Measurements from ENCODE around the gene CD44. TPM values are rescaled to one million over a fixed set of nuclear protein-coding genes. Genes with fewer than 3 reads are reported as not detected.
A peak's percentile ranks its signal among the peaks of the same experiment; 100 is the strongest.

The CD44 gene
- total RNA-seq, 2 donors from 2014 or later, result 385 to 504 TPM

DNA sequence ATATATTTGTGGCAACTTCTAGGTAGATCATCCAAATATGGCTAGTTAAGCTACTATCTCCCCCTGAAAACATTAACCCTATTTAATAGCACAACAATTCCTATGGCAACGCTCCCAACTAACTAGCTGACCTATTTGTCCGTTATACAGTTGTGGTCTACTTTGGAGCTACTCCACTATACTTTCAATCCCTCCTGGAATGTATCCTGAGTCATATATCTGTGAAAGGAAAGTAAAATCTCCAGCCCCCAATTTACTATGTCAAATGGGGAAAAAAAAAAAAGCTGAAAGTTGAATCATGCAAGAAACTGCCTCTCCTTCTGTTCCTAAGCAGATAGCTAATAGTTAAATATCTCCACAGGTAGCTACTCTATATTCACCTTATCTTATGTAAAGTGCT lies 128.5 kb downstream of the CD44 start:
- Mint-ChIP-seq H3K9me3 (peaks cover 0 to 5% of the 10 kb centered on the region in 2 donors), H3K27ac (no peak overlapping the region), H3K36me3 (ENCODE audit: insufficient read depth in 2 of 2) (no peaks in the 10 kb centered on the region), H3K4me3 (no peak overlapping the region), H3K27me3 (ENCODE audit: low read depth) (peaks cover 6% of the 10 kb centered on the region), H3K4me1 (ENCODE audit: low read depth) (peaks cover 15% of the 10 kb centered on the region)
- ATAC-seq (replicated peaks in 1 of 2) (no peak), DNase-seq (no peak)

DNA sequence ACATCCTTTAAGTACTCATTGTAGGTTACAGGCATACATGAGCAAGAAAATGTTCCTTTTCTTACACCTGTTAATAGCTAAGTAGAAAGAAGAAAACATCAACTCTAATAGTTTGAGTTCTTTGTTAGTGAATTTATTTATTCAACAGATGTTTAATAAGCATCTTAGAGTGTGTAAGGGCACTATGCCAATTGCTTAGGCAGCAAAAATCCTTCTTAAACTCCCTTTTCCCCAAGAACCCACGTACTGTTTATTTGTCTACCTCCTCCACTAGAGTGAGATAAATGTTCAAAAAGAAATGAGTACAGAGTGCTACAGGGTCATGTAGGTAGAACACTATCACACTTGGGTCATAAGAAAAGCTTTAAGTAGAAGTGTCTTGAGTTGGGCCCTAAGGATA lies 131.4 kb downstream of the CD44 start:
- DNase-seq (no peak), ATAC-seq (replicated peaks in 1 of 2) (no peak)
- H3K27me3 Mint-ChIP-seq (ENCODE audit: low read depth), result peaks cover 17% of the 10 kb centered on the region
- peaks cover 0 to 2% of the 10 kb centered on the region in 2 donors for H3K36me3 Mint-ChIP-seq (ENCODE audit: insufficient read depth in 2 of 2)
- no peak overlapping the region for H3K27ac Mint-ChIP-seq
- H3K4me1 Mint-ChIP-seq (ENCODE audit: low read depth), result peaks cover 41% of the 10 kb centered on the region
- no peak overlapping the region for H3K4me3 Mint-ChIP-seq
- H3K9me3 Mint-ChIP-seq, result peaks cover 0 to 7% of the 10 kb centered on the region in 2 donors

DNA sequence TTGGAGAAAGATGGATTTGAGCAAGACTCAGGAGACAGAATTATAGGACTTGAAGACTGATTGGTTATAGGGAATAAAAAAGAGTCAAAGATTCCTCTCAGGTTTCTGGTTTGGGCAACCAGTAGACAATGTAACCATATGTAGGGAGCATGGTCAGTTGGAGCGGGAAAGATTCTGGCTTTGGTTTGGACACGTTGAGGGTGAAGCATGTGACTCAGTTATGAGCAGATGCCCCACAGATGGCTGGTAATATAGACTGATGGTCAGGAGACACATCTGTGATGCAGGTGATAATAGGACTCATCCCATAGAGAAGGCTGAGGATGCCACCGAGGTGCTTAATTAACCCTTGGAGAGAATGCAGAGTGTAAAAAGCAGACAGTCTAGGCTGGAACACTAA lies 132.1 kb downstream of the CD44 start:
- Mint-ChIP-seq H3K36me3 (ENCODE audit: insufficient read depth in 2 of 2) (peaks cover 0 to 2% of the 10 kb centered on the region in 2 donors), H3K4me3 (peak overlapping the region in 1 of 2 donors; percentile 2), H3K27me3 (ENCODE audit: low read depth) (peaks cover 17% of the 10 kb centered on the region), H3K9me3 (peaks cover 0 to 7% of the 10 kb centered on the region in 2 donors), H3K4me1 (ENCODE audit: low read depth) (peaks cover 48% of the 10 kb centered on the region), H3K27ac (no peak overlapping the region)
- DNase-seq, result no peak
- no peak for ATAC-seq (replicated peaks in 1 of 2)

DNA sequence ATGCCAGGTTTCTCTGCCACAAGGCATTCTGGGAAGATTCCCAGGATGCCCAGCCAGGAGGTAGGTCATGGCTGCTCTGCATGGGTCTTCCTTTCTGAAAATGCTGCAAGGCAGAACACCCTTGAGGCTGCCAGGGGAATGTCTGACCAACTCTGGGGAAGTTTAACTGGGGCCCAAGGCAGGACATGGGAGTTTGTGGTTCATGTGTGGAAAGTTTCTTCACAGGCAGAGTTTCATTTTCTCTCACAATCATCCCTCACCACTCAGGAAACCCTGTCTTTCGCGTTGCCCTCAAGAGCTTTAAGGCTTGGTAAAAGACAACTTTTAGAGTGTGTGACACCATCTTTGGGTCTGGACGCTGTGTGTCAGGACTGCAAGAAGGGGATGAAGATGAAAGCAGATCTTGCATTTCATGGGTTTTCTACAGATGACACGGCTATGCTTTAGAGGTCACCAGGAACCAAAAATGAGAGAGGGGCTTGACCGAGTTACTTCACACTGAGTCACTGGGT lies 133.5 kb downstream of the CD44 start:
- Mint-ChIP-seq H3K4me1 (ENCODE audit: low read depth) (peaks cover 56% of the 10 kb centered on the region), H3K36me3 (ENCODE audit: insufficient read depth in 2 of 2) (peaks cover 0 to 2% of the 10 kb centered on the region in 2 donors), H3K27me3 (ENCODE audit: low read depth) (peaks cover 17% of the 10 kb centered on the region), H3K27ac (peak overlapping the region; percentile 77), H3K9me3 (peaks cover 0 to 7% of the 10 kb centered on the region in 2 donors), H3K4me3 (peak overlapping the region; percentile 36 to 63)
- DNase-seq (peak; percentile 69 to 77), ATAC-seq (replicated peaks in 1 of 2) (peak; percentile 90 to 93)

DNA sequence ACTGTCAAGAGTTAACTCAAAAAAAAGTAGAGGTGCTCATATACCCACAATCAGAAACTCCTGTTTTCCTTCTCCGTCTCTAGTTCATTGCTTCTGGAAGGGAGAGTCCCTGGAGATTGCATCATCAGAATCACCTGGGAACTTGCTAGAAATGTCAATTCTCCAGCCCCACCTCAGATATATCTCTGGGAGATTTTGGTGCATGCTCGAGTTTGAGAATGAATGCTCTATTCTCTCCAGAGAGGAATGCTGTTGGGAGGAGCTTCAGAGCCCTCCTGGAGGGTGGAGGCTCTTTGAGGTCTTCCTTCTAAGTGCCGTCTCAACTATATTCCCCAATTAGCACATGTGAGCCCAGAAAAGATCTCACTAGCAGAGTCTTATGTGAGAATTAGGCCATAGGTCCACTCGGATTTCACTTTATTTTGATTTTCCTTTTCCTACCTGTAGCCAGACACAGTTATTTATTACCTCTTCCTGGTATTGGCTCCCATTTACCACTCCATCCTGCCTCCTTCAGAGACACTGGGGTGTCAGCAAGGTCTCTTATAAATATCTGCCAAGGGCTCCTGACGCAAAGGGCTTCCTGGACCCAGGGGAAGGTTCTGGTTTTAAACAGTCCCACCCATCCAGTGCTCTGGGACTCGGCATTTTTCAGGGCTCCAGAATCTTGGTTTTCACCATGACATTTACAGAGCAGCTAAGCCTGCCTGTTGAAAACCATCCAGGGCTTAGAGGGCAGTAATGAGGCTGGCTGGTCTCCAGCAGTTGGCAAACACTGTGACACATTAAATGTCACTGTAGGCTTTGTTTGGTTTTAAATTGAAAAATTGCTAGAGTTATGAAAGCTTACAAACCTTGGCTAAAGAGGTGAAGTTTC lies 136.2 kb downstream of the CD44 start:
- Mint-ChIP-seq H3K27ac (no peak overlapping the region), H3K4me1 (ENCODE audit: low read depth) (peaks cover 56% of the 10 kb centered on the region), H3K27me3 (ENCODE audit: low read depth) (peaks cover 17% of the 10 kb centered on the region), H3K36me3 (ENCODE audit: insufficient read depth in 2 of 2) (peaks cover 0 to 2% of the 10 kb centered on the region in 2 donors), H3K9me3 (peaks cover 2 to 5% of the 10 kb centered on the region in 2 donors), H3K4me3 (no peak overlapping the region)
- ATAC-seq (replicated peaks in 1 of 2), result no peak
- DNase-seq, result no peak

DNA sequence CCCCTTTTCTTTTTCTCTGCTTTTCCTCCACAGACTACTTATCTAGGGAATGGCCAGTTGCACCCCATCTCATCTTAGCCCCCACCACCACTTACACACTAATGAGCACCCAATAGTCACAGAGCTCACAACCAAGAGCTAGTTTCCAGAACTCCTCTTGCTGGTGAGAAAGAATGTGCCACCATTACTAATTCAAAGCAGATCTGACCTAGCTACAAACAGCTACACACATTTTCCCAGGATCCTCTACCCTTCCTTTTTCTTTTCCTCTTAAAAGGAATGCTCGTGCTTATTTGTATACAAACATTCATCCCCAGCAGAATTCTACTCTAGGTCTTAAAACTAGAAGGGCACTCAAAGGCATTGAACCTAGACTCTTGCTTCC lies 136.8 kb downstream of the CD44 start:
- no peak for DNase-seq
- Mint-ChIP-seq H3K27ac (no peak overlapping the region), H3K4me1 (ENCODE audit: low read depth) (peaks cover 56% of the 10 kb centered on the region), H3K4me3 (peak overlapping the region in 1 of 2 donors; percentile 32), H3K9me3 (peaks cover 2% of the 10 kb centered on the region in 2 donors), H3K36me3 (ENCODE audit: insufficient read depth in 2 of 2) (peaks cover 0 to 2% of the 10 kb centered on the region in 2 donors), H3K27me3 (ENCODE audit: low read depth) (peaks cover 14% of the 10 kb centered on the region)
- no peak for ATAC-seq (replicated peaks in 1 of 2)

DNA sequence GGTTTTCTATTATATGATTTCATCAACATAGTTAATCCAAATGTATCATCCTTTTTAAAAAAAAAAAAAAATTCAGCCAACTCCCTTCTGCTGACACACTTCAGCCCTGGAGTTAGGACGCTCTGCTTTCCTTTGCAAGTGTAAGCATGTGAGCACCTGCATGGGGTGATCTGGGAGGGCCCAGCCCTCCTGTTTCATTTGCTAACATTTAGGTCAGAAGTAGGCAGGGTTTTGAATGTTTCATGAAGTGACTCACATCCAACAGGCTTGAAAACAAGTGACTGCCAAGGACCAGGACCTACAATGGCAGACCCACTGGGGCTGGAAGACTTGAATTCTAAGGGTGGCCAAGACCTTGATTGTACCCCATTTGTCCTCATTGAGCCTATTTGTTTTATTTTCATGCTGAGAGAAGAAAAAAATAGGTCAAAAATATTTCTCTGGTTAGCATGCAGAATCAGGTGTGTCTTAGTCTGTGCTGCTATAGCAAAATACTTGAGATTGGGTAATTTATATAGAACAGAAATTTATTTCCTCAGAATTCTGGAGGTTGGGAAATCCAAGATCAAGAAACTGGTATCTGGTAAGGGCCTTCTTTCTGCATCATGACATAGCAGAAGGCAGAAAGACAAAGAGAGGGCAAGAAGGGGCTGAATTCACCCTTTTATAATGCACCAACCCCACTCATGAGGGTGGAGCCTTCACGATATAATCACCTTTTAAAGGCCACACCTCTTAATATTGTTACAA lies 137.6 kb downstream of the CD44 start:
- H3K4me3 Mint-ChIP-seq, result peak overlapping the region; percentile 7 to 32
- peaks cover 50% of the 10 kb centered on the region for H3K4me1 Mint-ChIP-seq (ENCODE audit: low read depth)
- H3K27me3 Mint-ChIP-seq (ENCODE audit: low read depth), result peaks cover 11% of the 10 kb centered on the region
- peaks cover 0 to 2% of the 10 kb centered on the region in 2 donors for H3K36me3 Mint-ChIP-seq (ENCODE audit: insufficient read depth in 2 of 2)
- H3K9me3 Mint-ChIP-seq, result peaks cover 2% of the 10 kb centered on the region in 2 donors
- peak; percentile 36 to 60 for ATAC-seq (replicated peaks in 1 of 2)
- peak; percentile 41 to 47 for DNase-seq
- peak overlapping the region; percentile 10 for H3K27ac Mint-ChIP-seq

DNA sequence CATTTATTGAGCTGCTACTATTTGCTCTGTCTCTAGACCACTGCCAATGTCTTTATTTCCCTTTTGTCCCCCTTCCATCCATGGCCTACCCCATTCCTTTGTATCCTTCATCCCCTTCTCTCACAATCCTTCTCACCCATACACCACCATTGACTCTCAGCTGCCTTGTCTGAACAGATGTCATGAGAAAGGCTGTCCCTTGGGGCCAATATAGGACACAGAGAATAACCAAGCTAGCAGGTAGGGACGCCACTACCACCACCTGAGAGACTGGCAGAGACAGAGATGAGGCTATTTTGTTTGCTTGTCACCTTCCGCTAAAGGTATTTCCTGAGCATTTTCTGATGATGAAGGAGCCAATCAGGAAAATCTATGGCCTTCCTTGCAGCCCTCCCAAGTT lies 138.9 kb downstream of the CD44 start:
- H3K36me3 Mint-ChIP-seq (ENCODE audit: insufficient read depth in 2 of 2), result peaks cover 0 to 2% of the 10 kb centered on the region in 2 donors
- H3K27ac Mint-ChIP-seq, result no peak overlapping the region

DNA sequence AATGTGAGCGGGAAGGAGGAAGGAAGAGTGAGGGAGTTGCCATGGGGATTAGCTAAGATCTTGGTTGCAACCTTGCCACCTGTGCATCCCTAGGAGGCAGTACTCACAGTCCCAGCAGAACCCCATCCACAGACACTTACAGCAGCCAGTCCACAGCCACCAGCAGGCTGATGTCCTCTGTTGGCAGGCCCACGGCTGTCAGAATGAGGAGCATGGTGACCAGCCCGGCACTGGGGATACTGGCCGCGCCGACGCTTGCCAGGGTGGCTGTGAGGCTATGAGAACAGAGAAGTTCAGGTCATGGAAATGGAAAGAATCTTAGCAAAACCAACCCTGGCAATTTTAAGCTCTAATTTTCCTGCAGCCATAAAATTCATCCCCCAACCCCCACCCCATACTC lies 141.8 kb downstream of the CD44 start:
- peaks cover 23% of the 10 kb centered on the region for H3K4me1 Mint-ChIP-seq (ENCODE audit: low read depth)
- no peak for DNase-seq
- no peak overlapping the region for H3K27ac Mint-ChIP-seq
- H3K9me3 Mint-ChIP-seq, result peaks cover 0 to 2% of the 10 kb centered on the region in 2 donors
- no peaks in the 10 kb centered on the region for H3K36me3 Mint-ChIP-seq (ENCODE audit: insufficient read depth in 2 of 2)
- no peak overlapping the region for H3K4me3 Mint-ChIP-seq
- H3K27me3 Mint-ChIP-seq (ENCODE audit: low read depth), result no peaks in the 10 kb centered on the region
- ATAC-seq (replicated peaks in 1 of 2), result no peak

More for the DNA sequence above, 138.9 kb downstream of the CD44 start:
- peaks cover 2% of the 10 kb centered on the region in 2 donors for H3K9me3 Mint-ChIP-seq
- no peak overlapping the region for H3K4me3 Mint-ChIP-seq
- DNase-seq (no peak), ATAC-seq (replicated peaks in 1 of 2) (no peak)
- H3K4me1 Mint-ChIP-seq (ENCODE audit: low read depth), result peaks cover 46% of the 10 kb centered on the region
- peaks cover 11% of the 10 kb centered on the region for H3K27me3 Mint-ChIP-seq (ENCODE audit: low read depth)

DNA sequence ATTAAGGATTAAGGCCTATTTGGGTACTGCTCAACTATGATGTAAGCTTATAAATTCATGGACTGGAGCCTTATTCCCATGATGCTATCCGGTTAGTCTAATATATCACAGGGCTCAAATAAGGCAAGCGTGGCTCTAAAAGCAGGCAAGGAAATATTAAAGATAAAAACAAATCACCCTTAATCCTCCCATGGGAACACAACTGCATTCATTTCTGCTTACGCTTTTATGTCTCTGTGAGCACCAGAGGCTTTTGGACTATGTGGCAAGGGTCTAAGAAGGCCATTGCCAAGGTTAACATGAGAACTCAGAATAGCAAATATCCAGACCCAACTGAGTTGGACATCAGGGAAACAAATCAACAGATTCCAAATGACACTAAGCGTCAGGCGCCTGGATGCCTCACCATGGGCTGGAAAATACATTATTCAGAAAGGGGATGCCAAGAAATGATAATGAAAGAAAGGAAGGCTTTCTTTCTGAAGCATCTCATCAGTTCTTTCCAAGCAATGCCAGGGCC lies 142.3 kb downstream of the CD44 start:
- DNase-seq (no peak), ATAC-seq (replicated peaks in 1 of 2) (no peak)
- Mint-ChIP-seq H3K27ac (no peak overlapping the region), H3K36me3 (ENCODE audit: insufficient read depth in 2 of 2) (no peaks in the 10 kb centered on the region), H3K4me1 (ENCODE audit: low read depth) (peaks cover 18% of the 10 kb centered on the region), H3K9me3 (peaks cover 0 to 2% of the 10 kb centered on the region in 2 donors), H3K4me3 (no peak overlapping the region), H3K27me3 (ENCODE audit: low read depth) (no peaks in the 10 kb centered on the region)

All from activated T-cell treated with anti-CD3 and anti-CD28 coated beads, Interleukin-2, amount 50 U/mL, for 72 hours (primary cell).